CD4-positive, alpha-beta T cell (primary cell): ENCODE data around the gene CLDN20. TPM values are rescaled to one million over a fixed set of nuclear protein-coding genes. Genes with fewer than 3 reads are reported as not detected.

ENCODE experiments used
- ATAC-seq: fragments of 200-7000 bp; cut with Tn5 transposase; one replicate; pipeline ENCODE4 v1.10.0; 2022; ENCODE audit warnings: mild to moderate bottlenecking; ENCODE audit not compliant: poor library complexity
- CTCF ChIA-PET: fragments of 350-600 bp; sonication (Branson Sonifier 250); formaldehyde crosslinking; loops from one replicate; lab custom pipeline; 2021; ENCODE audit warnings: antibody characterized with exemption, inconsistent platforms; lab: Charles Lee
- POLR2A ChIA-PET: fragments of 350-600 bp; sonication (Branson Sonifier 250); formaldehyde crosslinking; loops from one replicate; lab custom pipeline; 2021; ENCODE audit warnings: antibody characterized with exemption, inconsistent platforms; lab: Charles Lee
- DNase-seq, 14 experiments: peaks; one replicate each; pipeline ENCODE4 v3.0.0-alpha.2; 2013 to 2020; ENCODE audit warnings: mixed read lengths in 2 of 14
- H3K27ac ChIP-seq, 2 donors: one replicate each; pipeline versions ENCODE4 v1.5.1 to v1.7.0; 2013; ENCODE audit warnings: low read length in 2 of 2, low read depth in 1 of 2, mild to moderate bottlenecking in 1 of 2
- H3K27me3 ChIP-seq, 2 experiments: 1 replicate in 1 of 2; 2 replicates in 1 of 2; pipeline versions ENCODE4 v1.6.1 to v1.7.0; 2013; ENCODE audit warnings: low read length in 2 of 2, control low read depth in 1 of 2, mild to moderate bottlenecking in 1 of 2, moderate library complexity in 1 of 2; ENCODE audit not compliant: insufficient read depth in 2 of 2, control insufficient read depth in 1 of 2
- H3K36me3 ChIP-seq: one replicate; pipeline ENCODE4 v1.6.1; 2013; ENCODE audit warnings: low read length, control low read depth; ENCODE audit not compliant: insufficient read depth
- H3K4me1 ChIP-seq: one replicate; pipeline ENCODE4 v1.6.1; 2013; ENCODE audit warnings: low read length, control low read depth; ENCODE audit not compliant: insufficient read depth
- H3K4me3 ChIP-seq: one replicate; pipeline ENCODE4 v1.5.1; 2013; ENCODE audit warnings: mild to moderate bottlenecking, low read length, moderate library complexity
- H3K9me3 ChIP-seq, 2 experiments: 1 replicate in 1 of 2; 2 replicates in 1 of 2; pipeline versions ENCODE4 v1.6.1 to v1.7.0; 2013; ENCODE audit warnings: low read length in 2 of 2, mild to moderate bottlenecking in 2 of 2, control low read depth in 1 of 2, moderate library complexity in 1 of 2; ENCODE audit not compliant: control insufficient read depth in 1 of 2, insufficient read depth in 1 of 2
- H3K27ac Mint-ChIP-seq: one replicate; pipeline ENCODE4 v1.8.0; 2020; ENCODE audit warnings: mixed read lengths
- H3K27me3 Mint-ChIP-seq: one replicate; pipeline ENCODE4 v1.8.0; 2021; ENCODE audit warnings: mixed read lengths
- H3K36me3 Mint-ChIP-seq: one replicate; pipeline ENCODE4 v1.8.0; 2021; ENCODE audit warnings: low read depth, mixed read lengths
- H3K4me1 Mint-ChIP-seq: one replicate; pipeline ENCODE4 v1.8.0; 2021; ENCODE audit warnings: low read depth, mixed read lengths
- H3K4me3 Mint-ChIP-seq: one replicate; pipeline ENCODE4 v1.8.0; 2020; ENCODE audit warnings: mild to moderate bottlenecking, mixed read lengths
- H3K9me3 Mint-ChIP-seq: one replicate; pipeline ENCODE4 v1.8.0; 2020; ENCODE audit warnings: mixed read lengths
- intact Hi-C, 2 experiments: fragments of 100-400 bp; cut with DNase I in 1 of 2; cut with micrococcal nuclease in 1 of 2; formaldehyde crosslinking; loops; one replicate each; pipeline versions ENCODE4 v1.15.1 to v1.9.0; 2023 to 2025; cut with DNase I, micrococcal nuclease
- total RNA-seq, 174 experiments: library from RNA in 2 of 174; stranded (reverse) in 2 of 174; gene quantifications; one replicate each; pipeline ENCODE4 v1.2.3 and lab custom pipeline; 2021 to 2026
- TF ChIP-seq, protein P1 (sequence below): fragments of 200-600 bp; IDR thresholded peaks from one replicate; pipeline ENCODE4 v1.8.0; 2022; ENCODE audit warnings: antibody characterized with exemption, mild to moderate bottlenecking

The CLDN20 gene
- total RNA-seq, 2 experiments from 2014 or later: not detected

DNA sequence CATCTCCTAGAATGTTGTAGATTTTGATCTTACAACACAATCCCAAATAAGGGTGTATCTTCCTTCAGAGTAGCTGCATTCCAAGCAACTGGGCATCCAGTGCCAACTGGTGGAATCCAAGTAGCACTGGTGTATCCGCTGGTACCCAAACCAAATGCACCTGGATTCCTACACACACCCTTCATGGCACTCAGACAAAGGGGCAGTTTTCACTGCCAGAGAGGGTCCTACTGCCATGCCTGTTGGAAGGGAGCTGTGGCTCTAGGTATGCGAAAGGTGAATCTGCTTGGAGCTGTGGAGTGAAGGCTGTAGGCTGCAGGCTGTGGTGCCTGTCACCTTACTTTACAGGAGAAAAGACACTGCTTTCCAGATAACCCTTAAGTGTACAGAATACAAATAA lies 17.0 kb upstream of the CLDN20 start:
- Histone ChIP-seq H3K36me3 (no peaks in the 10 kb centered on the region), H3K9me3 (no peaks in the 10 kb centered on the region), H3K27me3 (no peaks in the 10 kb centered on the region), H3K4me1 (no peaks in the 10 kb centered on the region), H3K4me3 (no peak overlapping the region), H3K27ac (no peak overlapping the region)
- CTCF ChIA-PET: no interaction called here
- POLR2A ChIA-PET: no interaction called here
- no peak for ATAC-seq
- Mint-ChIP-seq H3K9me3 (no peaks in the 10 kb centered on the region), H3K27ac (no peak overlapping the region), H3K27me3 (no peaks in the 10 kb centered on the region), H3K4me1 (no peaks in the 10 kb centered on the region), H3K36me3 (peaks cover 19% of the 10 kb centered on the region), H3K4me3 (no peak overlapping the region)
- intact Hi-C loops: loop anchor here in 1 of 2 experiments (5.0 kb wide), 1 partner anchor 70 kb away; no protein-coding TSS in a partner anchor
- no peak for DNase-seq
- TF ChIP-seq, protein P1, sequence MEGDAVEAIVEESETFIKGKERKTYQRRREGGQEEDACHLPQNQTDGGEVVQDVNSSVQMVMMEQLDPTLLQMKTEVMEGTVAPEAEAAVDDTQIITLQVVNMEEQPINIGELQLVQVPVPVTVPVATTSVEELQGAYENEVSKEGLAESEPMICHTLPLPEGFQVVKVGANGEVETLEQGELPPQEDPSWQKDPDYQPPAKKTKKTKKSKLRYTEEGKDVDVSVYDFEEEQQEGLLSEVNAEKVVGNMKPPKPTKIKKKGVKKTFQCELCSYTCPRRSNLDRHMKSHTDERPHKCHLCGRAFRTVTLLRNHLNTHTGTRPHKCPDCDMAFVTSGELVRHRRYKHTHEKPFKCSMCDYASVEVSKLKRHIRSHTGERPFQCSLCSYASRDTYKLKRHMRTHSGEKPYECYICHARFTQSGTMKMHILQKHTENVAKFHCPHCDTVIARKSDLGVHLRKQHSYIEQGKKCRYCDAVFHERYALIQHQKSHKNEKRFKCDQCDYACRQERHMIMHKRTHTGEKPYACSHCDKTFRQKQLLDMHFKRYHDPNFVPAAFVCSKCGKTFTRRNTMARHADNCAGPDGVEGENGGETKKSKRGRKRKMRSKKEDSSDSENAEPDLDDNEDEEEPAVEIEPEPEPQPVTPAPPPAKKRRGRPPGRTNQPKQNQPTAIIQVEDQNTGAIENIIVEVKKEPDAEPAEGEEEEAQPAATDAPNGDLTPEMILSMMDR: no peak

DNA sequence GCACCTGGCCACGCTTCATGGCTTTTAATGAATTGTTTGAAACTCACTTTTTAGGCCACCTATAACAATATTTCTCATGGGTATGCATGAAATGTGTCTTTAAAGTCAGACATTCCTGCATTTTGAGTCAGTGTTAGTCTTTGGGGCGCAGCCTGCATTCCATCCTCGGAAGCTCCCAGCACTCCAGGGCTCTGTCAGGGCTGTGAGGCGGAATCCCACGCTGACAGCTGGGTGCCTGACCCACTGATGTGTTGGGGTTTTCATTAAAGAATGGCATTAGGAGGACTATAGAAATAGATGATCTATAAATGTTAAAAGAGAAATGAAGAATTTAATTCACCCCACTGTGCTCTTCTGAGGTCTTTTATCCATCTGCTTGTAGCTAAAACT lies 16.2 kb upstream of the CLDN20 start:
- ATAC-seq (no peak), DNase-seq (no peak)
- H3K36me3 Mint-ChIP-seq: peaks cover 22% of the 10 kb centered on the region
- Histone ChIP-seq H3K4me3 (no peak overlapping the region), H3K36me3 (peaks cover 2% of the 10 kb centered on the region), H3K27me3 (no peaks in the 10 kb centered on the region), H3K27ac (no peak overlapping the region), H3K4me1 (no peaks in the 10 kb centered on the region), H3K9me3 (no peaks in the 10 kb centered on the region)
- no peaks in the 10 kb centered on the region for H3K9me3 Mint-ChIP-seq
- no peaks in the 10 kb centered on the region for H3K27me3 Mint-ChIP-seq
- H3K4me3 Mint-ChIP-seq: no peak overlapping the region
- H3K27ac Mint-ChIP-seq: no peak overlapping the region
- CTCF ChIA-PET: interaction anchor here (0.8 to 1.3 kb wide), 2 partner anchors 75 to 382 kb away, joined by 3 read pairs; no protein-coding TSS in a partner anchor
- H3K4me1 Mint-ChIP-seq: no peaks in the 10 kb centered on the region
- intact Hi-C loops: loop anchor here in 1 of 2 experiments (5.0 kb wide), 1 partner anchor 70 kb away; no protein-coding TSS in a partner anchor
- TF ChIP-seq, protein P1: no peak
- POLR2A ChIA-PET: no interaction called here

DNA sequence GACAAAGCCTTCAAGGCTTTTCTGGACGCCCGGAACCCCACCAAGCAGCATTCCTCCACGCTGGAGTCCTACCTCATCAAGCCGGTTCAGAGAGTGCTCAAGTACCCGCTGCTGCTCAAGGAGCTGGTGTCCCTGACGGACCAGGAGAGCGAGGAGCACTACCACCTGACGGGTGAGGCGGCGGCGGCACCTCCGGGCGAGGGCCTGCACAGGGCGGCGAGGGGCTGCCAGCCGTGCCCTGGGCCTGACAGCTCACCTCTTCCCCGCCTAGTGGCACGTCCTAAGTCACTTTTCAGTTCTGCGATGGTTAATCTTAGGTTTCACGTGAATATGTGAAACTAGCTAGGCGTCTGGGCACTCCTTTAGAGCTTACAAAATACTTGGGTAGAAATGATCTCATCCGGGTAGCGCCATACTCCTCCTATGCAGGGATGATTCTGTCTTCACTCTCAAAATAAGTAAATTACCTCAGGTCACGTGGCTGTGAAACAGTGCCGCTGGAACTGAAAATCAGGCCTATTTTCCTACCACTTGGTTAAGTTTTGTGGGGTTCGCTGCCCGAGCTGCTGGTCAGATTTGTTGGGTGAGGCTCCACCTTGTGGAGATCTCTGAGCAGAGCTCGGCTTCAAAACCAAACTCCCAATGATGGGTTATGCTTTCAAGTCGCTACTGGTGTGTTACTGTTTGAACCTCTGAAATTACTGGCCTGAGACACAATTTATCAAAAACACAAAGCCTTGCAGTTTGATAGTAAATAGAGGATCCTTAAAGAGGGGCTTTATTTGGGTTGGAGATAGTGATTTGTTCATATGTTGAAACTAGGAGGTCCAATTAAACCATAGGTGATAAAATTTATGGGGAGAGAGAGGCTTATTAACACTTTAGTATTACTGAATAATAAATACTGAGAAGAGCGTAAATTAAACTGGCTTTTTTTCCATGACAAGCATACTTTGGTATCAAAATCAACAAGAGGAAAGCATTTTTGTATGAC lies 15.5 kb upstream of the CLDN20 start:
- H3K27ac Mint-ChIP-seq: no peak overlapping the region
- no peaks in the 10 kb centered on the region for H3K27me3 Mint-ChIP-seq
- ATAC-seq: no peak
- ChIA-PET POLR2A (no interaction called here), CTCF (interaction anchor here (0.7 to 1.3 kb wide), 5 partner anchors 70 to 383 kb away, joined by 3 to 10 read pairs (median 3); no protein-coding TSS in a partner anchor)
- H3K9me3 Mint-ChIP-seq: no peaks in the 10 kb centered on the region
- intact Hi-C loops: loop anchor here in 1 of 2 experiments (5.0 kb wide), 1 partner anchor 71 kb away; no protein-coding TSS in a partner anchor
- Histone ChIP-seq H3K36me3 (peaks cover 2% of the 10 kb centered on the region), H3K9me3 (no peaks in the 10 kb centered on the region), H3K27me3 (no peaks in the 10 kb centered on the region), H3K27ac (no peak overlapping the region), H3K4me1 (no peaks in the 10 kb centered on the region), H3K4me3 (no peak overlapping the region)
- TF ChIP-seq, protein P1: no peak
- peak in 4 of 14 experiments; percentile 10 to 40 (median 18) for DNase-seq
- H3K4me1 Mint-ChIP-seq: no peaks in the 10 kb centered on the region
- H3K4me3 Mint-ChIP-seq: no peak overlapping the region
- peaks cover 28% of the 10 kb centered on the region for H3K36me3 Mint-ChIP-seq
